ENCODE results near the gene SLC9B1.

SLC9B1 gene

GRCh38 chr4:102860611-102861324 is 158.7 kb downstream of the SLC9B1 start:
- intact Hi-C loops (cut with DNase I): no loop called here
- no peak for DNase-seq

GRCh38 chr4:102858828-102859464 is 160.6 kb downstream of the SLC9B1 start:
- intact Hi-C loops (cut with DNase I): no loop called here
- DNase-seq: no peak
